HG03558 (cell line): ENCODE measurements around the gene ANKRD55.
"Not testable (repeated sequence)": the region's sequence is repeated elsewhere in the genome, so short reads cannot be mapped to it uniquely, and the experiment has no call there.

Source experiments
- ATAC-seq: cut with Tn5 transposase; IDR thresholded peaks from one replicate; pipeline ENCODE4 v1.9.1; 2021; ENCODE audit warnings: moderate number of reproducible peaks; ENCODE audit not compliant: unreplicated experiment; ENCODE audit errors: extremely low read depth

Gene ANKRD55

DNA sequence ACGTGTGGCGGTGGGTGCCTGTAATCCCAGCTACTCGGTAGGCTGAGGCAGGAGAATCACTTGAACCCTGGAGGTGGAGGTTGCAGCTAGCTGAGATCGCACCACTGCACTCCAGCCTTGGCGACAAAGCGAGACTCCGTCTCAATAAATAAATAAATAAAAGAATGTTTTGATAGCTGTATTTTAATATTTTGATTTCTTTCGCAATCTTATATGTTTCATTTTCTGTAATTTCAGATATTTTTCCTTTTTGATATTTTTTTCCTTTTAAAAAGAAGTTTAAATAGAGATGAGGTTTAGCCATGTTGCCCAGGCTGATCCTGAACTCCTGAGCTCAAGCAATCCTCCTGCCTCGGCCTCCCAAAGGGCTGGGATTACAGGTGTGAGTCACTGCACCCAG lies 82.4 kb downstream of the ANKRD55 start:
- ATAC-seq, result not testable (repeated sequence)

GRCh38 chr5:56148453-56148971 lies 84.6 kb downstream of the ANKRD55 start:
- ATAC-seq, result peak; percentile 83

GRCh38 chr5:56147659-56148230 lies 85.4 kb downstream of the ANKRD55 start:
- no peak for ATAC-seq

DNA sequence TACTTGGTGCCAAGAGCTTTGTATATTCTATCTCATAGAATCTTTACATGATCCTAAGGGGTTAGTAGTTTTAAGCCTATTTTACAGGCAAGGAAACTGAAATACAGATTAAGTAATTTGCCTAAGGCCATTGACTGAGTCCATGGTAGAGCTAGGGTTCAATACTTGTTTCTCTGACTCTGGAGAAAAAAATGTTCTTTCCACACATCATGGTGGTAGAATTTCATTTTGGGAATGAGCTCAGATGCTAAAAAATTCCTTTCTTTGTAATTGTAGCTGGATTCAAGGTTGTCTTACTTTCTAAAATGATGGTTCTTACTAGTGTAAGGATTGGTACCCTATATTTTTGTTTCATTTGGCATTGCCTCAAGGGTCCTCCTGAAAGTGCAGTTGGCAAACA lies 86.0 kb downstream of the ANKRD55 start:
- ATAC-seq, result no peak

DNA sequence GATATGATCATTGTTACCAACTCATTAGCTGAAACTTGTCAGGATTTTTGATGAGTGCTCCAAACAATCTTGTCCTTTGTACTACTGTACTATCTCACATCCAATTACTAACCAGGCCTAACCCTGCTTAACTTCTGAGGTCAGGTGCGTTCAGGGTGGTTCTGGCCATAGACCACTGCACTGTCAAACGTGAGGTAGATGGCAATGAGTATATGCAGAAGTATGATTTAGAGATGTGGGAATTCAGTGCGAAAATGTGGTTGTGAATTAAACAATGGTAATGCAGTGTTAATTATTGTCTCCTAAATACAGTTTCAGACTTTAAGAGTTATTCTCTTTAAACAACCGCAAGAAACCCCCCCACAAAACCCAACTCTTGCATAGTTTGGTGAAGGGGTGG lies 86.5 kb downstream of the ANKRD55 start:
- ATAC-seq, result no peak

GRCh38 chr5:56145511-56145910 lies 87.6 kb downstream of the ANKRD55 start:
- no peak for ATAC-seq

DNA sequence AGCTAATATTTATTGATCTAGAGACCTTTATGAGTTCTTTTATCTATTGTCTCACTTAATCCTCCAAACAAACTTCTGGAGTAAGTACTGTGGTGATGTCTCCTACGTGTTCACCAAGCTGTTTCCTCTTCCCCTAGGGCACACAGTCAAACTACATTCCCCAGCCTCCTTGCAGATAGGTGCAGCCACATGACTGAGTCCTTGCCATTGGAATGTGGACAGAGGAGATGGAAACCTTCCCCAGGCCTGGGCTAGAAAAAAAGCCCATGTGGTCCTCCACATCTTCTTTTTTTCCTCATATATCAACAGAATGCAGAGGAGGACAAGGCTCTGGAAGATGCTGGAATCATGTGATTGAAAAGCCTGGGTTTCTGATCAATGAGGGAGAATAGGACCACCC lies 88.0 kb downstream of the ANKRD55 start:
- no peak for ATAC-seq

DNA sequence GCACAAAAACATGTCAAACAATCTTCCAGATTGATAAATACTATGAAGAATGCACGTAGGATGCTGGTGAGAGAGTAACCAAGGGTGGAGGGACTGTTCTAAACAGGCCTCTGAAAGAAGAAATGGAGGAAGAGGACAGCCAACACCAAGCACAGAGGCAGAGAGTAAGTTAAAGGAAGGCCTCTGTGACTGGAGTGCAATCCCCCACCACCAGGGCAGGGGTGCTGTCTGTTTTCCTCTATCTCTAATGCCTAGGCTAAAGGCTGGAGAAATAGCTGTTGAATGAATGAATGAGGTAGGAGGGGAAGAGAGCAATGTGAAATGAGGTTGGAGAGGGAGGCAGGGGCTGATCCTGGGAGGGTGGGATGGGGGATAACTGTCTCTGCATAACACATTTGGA lies 88.9 kb downstream of the ANKRD55 start:
- no peak for ATAC-seq

- no peak for ATAC-seq
Measured at GRCh38 chr5:56143373-56143714, 89.8 kb downstream of the ANKRD55 start.

DNA sequence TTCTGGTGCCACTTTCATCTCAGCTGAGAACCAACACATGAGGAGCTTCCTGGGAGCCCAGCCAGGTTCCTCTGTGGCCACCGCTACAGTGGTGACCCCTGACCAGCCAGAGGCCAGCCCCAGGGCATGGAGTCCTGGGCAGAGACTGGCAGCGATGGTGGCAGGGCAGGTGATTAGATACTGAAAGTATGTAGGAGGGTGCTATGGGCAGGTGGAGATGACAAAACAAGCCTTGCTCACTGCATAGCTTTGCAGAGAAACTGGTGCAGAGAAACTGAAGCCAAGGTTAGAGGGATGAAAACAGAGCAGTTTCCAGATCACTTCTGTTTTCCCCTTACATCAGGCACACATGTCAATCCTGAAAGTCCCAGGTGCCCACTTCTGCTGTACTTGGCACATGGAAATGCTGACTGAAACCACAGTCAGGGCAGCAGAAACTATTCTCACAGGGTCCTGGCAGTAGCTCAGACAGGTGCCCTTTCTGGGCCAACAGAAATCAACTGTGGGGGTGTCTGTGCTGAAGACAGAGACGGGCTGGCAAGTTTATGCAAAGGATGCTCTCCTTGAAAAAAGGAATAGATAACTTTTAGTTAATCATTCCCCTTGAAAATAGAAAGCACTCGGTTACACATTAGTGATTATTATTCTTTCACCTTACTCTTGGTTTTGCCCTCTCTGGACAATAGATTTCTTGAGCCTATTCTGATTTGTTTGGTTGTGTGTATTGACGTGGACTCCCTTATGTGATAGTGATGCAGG lies 90.3 kb downstream of the ANKRD55 start:
- peak; percentile 64 for ATAC-seq

GRCh38 chr5:56142233-56142613 lies 90.9 kb downstream of the ANKRD55 start:
- ATAC-seq, result no peak

DNA sequence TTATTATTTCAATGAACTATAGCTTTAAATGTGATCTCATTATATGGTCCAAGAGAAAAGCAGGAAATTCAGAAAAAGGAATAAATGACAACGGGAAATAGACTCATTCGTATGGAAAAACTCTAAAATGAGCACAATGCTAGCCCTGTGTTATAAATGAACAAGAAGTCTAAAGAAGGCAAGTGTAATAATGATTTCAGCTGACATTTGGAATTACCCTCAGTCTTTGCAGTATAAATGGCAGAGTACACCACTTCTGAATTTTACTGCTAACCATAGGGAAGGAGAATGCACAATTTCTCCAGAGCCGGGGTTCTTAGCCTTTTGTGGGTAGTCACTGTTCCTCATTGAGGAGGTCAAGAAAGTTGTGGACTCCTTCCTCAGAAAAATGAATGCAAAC lies 93.1 kb downstream of the ANKRD55 start:
- no peak for ATAC-seq

DNA sequence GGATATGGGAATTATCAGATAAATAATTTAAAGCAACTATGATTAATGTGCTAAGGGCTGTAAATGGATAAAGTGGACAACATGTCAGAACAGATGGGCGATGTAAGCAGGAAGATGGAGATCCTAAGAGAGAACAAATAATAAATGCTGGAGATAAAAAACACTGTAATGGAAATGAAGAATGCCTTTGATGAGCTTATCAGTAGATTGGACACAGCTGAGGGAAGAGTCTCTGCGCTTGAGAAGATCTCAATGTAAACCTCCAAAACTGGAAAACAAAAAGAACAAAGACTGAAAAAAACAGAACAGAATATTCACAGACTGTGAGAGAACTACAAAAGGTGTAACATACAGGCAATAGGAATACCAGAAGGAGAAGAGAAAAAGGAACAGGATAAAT lies 102.5 kb downstream of the ANKRD55 start:
- no peak for ATAC-seq

GRCh38 chr5:56129288-56129687 lies 103.8 kb downstream of the ANKRD55 start:
- no peak for ATAC-seq

GRCh38 chr5:56128113-56128512 lies 105.0 kb downstream of the ANKRD55 start:
- no peak for ATAC-seq

GRCh38 chr5:56126487-56127179 lies 106.5 kb downstream of the ANKRD55 start:
- no peak for ATAC-seq

GRCh38 chr5:56123531-56124243 lies 109.4 kb downstream of the ANKRD55 start:
- ATAC-seq, result no peak

- ATAC-seq, result not testable (repeated sequence)
Measured at GRCh38 chr5:56122360-56122985, 110.7 kb downstream of the ANKRD55 start.

- no peak for ATAC-seq
Measured at GRCh38 chr5:56119050-56119449, 114.1 kb downstream of the ANKRD55 start.

GRCh38 chr5:56116599-56117141 lies 116.5 kb downstream of the ANKRD55 start:
- no peak for ATAC-seq
